DND-41 (cell line): ENCODE data around the gene CLINT1.

Experiments
- EZH2 ChIP-seq: IDR thresholded peaks from 3 replicates; pipeline ENCODE4 v1.6.1; 2012; ENCODE audit warnings: borderline replicate concordance, low read depth, mild to moderate bottlenecking, moderate library complexity, low read length, inconsistent platforms; ENCODE audit not compliant: severe bottlenecking
- TF ChIP-seq, protein P1 (sequence below): IDR thresholded peaks from 2 replicates; pipeline ENCODE4 v1.5.1; 2012; ENCODE audit warnings: borderline replicate concordance, low read length, moderate library complexity, mild to moderate bottlenecking; ENCODE audit not compliant: poor library complexity, severe bottlenecking; ENCODE audit errors: extremely low read depth

DNA sequence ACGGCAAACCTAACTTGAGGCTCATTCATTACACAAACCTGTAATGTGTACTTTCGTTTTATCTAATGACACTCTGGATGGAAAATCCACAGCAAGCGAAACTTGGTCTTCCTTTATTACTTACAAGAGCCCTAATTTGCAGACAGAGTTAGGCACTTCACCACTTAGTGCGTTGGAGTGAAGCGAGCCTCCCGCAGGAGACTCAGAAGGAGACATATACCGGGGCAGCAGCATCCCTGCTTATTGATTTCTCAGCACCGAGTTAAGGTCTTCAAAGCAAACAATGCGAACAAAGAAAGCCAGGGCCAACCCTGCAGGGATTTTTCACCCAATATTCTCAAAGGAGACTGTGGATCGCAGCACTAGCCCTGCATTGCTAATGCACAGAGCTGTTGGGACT is 86.8 kb downstream of the CLINT1 start:
- TF ChIP-seq, protein P1, sequence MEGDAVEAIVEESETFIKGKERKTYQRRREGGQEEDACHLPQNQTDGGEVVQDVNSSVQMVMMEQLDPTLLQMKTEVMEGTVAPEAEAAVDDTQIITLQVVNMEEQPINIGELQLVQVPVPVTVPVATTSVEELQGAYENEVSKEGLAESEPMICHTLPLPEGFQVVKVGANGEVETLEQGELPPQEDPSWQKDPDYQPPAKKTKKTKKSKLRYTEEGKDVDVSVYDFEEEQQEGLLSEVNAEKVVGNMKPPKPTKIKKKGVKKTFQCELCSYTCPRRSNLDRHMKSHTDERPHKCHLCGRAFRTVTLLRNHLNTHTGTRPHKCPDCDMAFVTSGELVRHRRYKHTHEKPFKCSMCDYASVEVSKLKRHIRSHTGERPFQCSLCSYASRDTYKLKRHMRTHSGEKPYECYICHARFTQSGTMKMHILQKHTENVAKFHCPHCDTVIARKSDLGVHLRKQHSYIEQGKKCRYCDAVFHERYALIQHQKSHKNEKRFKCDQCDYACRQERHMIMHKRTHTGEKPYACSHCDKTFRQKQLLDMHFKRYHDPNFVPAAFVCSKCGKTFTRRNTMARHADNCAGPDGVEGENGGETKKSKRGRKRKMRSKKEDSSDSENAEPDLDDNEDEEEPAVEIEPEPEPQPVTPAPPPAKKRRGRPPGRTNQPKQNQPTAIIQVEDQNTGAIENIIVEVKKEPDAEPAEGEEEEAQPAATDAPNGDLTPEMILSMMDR = no peak
- TF ChIP-seq EZH2 = no peak
